Stimulated activated naive CD8-positive, alpha-beta T cell treated with anti-CD3 and anti-CD28 coated beads, Interleukin-15, Interleukin-2, amounts not matched to agents 100 ng/mL and 50 ng/mL, for 24 hours (primary cell): ENCODE measurements around the gene AKAP7.
"Not testable (repeated sequence)": the region's sequence is repeated elsewhere in the genome, so short reads cannot be mapped to it uniquely, and the experiment has no call there.

ENCODE experiments used
- H3K27ac Mint-ChIP-seq: one replicate; pipeline ENCODE4 v1.8.0; 2021; ENCODE audit warnings: mild to moderate bottlenecking, mixed read lengths
- H3K27me3 Mint-ChIP-seq: one replicate; pipeline ENCODE4 v1.8.0; 2021; ENCODE audit warnings: mixed read lengths
- H3K36me3 Mint-ChIP-seq: one replicate; pipeline ENCODE4 v1.8.0; 2021; ENCODE audit warnings: low read depth, mixed read lengths
- H3K4me1 Mint-ChIP-seq: one replicate; pipeline ENCODE4 v1.8.0; 2021; ENCODE audit warnings: low read depth, mixed read lengths
- H3K4me3 Mint-ChIP-seq: one replicate; pipeline ENCODE4 v1.8.0; 2021; ENCODE audit warnings: mild to moderate bottlenecking, mixed read lengths
- H3K9me3 Mint-ChIP-seq: one replicate; pipeline ENCODE4 v1.8.0; 2021; ENCODE audit warnings: mixed read lengths

The AKAP7 gene

DNA sequence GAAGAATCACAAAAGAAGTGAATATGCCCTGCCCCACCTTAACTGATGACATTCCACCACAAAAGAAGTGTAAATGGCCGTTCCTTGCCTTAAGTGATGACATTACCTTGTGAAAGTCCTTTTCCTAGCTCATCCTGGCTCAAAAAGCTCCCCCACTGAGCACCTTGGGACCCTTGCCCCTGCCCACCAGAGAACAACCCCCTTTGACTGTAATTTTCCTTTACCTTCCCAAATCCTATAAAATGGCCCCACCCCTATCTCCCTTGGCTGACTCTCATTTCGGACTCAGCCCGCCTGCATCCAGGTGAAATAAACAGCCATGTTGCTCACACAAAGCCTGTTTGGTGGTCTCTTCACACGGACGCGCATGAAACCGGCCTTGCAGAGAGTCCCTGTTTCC lies 165.6 kb downstream of the AKAP7 start:
- not testable (repeated sequence) for H3K27ac Mint-ChIP-seq, H3K36me3 Mint-ChIP-seq, H3K9me3 Mint-ChIP-seq

DNA sequence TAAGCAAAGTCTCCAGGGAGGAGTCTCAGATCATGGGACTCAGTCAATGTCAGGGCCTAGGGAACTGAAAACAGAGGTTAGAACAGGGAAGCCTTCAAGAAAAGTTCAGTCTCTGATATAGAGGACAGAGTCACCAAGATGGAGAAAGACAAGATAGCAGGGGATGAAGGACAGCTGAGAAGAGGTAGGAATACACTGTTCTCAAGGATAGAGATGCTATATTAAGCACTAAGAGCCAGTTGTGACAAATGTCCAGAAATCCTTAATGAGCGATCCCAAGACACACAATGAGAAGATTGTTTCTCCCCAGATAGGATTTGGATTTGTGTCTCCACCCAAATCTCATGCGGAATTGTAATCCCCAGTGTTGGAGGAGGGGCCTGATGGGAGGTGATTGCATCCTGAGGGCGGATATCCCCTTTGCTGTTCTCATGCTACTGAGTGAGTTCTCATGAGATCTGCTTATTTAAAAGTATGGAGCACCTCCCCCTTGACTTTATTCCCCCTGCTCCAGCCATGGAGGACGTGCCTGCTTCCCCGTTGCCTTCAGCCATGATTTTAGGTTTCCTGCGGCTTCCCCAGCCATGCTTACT lies 168.2 kb downstream of the AKAP7 start:
- Mint-ChIP-seq H3K27me3 (no peaks in the 10 kb centered on the region), H3K27ac (no peak overlapping the region), H3K4me3 (no peak overlapping the region), H3K4me1 (peaks cover 6% of the 10 kb centered on the region), H3K9me3 (no peaks in the 10 kb centered on the region), H3K36me3 (no peaks in the 10 kb centered on the region)

More for the DNA sequence above, 165.6 kb downstream of the AKAP7 start:
- not testable (repeated sequence) for H3K4me1 Mint-ChIP-seq, H3K27me3 Mint-ChIP-seq, H3K4me3 Mint-ChIP-seq

DNA sequence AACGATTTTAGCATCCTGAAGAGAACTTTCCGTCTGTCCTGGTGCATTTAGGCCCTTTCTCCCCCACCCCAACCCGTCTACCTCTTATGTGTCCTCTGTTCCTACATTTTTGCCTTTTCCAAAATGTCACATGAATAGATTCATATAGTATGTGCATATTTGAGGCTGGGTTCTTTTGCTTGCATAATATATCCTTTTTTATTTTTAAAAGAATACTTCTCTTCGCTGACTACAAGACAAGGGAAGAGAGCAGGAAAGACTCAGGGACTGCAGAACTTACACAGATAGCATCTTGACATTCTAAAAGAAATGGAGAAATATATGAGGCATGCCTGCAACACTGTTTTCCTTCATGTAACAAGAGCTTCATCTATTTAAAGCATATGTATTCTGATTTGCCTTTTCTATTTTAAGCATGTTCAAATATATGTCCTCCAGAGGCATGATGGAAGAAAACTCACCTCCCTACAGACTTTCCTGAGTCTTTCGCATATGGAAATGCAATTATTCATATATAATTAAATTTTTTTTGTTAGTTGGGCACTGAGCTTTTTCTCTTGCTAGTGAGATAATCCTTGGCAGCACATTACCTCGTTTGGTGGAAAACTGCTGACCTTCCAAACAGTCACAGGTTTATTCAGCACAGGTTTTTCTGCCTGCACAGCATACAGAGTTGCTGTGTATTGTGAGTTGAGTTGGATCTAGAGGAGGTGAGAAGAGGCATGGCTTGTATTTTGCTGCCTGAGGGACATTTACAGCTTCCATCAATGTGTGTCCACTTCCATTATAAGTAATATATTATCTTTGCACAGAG lies 170.0 kb downstream of the AKAP7 start:
- Mint-ChIP-seq H3K27ac (no peak overlapping the region), H3K9me3 (peaks cover 11% of the 10 kb centered on the region), H3K4me1 (peaks cover 6% of the 10 kb centered on the region), H3K27me3 (no peaks in the 10 kb centered on the region), H3K4me3 (no peak overlapping the region), H3K36me3 (peaks cover 12% of the 10 kb centered on the region)

DNA sequence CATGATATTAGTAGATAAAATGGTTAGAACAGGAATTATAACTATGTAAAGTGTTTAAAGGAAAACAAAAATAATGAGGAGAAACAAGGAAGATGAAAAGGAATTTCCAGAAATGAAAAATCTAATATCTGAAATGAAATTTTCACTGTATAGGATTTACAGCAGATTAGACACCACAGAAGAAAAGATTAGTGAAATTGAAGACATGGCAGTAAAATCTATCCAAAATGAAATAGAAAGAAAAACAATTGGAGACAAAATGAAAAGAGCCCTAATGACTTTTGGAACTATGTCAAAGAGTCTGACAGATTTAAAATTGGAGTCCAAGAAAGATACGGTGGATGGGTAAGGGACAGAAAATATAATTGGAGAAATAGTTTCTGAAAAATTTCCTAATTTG lies 174.2 kb downstream of the AKAP7 start:
- Mint-ChIP-seq H3K9me3 (peaks cover 14% of the 10 kb centered on the region), H3K4me3 (no peak overlapping the region), H3K27ac (no peak overlapping the region), H3K27me3 (no peaks in the 10 kb centered on the region), H3K4me1 (no peaks in the 10 kb centered on the region), H3K36me3 (peaks cover 22% of the 10 kb centered on the region)

DNA sequence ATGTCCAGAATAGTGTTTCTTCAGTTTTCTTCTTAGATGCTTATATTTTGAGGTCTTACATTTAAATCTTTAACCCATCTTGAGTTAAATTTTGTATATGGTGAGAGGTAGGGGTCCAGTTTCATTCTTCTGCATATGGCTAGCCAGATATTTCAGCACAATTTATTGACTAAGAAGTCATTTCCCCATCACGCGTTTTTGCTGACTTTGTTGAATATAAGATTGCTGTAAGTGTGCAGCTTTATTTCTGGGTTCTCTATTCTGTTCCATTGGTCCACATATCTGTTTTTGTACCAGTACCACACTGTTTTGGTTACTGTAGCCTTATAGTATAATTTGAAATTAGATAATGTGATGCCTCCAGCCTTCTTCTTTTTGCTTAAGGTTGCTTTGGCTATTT lies 179.6 kb downstream of the AKAP7 start:
- Mint-ChIP-seq H3K36me3 (peaks cover 33% of the 10 kb centered on the region), H3K27me3 (no peaks in the 10 kb centered on the region)

DNA sequence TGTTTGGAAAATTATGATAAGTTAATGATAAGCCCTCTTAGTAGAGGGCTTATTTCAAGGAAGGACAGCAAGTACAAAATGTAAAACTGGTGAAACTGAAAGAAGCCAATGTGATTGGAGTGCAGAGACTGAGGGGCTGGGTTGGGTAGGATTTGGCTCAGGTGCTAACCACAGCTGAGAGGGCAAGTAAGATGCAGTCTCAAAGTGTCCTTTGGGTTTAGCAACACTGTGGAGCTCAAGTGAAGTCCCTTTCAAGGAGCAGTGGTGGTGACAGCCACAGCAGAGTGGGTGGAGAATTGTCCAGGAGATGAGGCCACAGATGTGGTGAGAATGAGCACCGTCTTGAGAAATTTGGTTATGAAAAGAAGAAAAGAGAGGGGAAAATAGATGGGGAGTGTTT lies 181.4 kb downstream of the AKAP7 start:
- Mint-ChIP-seq H3K27ac (no peak overlapping the region), H3K4me3 (no peak overlapping the region), H3K4me1 (no peaks in the 10 kb centered on the region), H3K9me3 (peaks cover 16% of the 10 kb centered on the region), H3K36me3 (peaks cover 25% of the 10 kb centered on the region), H3K27me3 (no peaks in the 10 kb centered on the region)

More for the DNA sequence above, 179.6 kb downstream of the AKAP7 start:
- Mint-ChIP-seq H3K4me3 (no peak overlapping the region), H3K4me1 (no peaks in the 10 kb centered on the region), H3K27ac (no peak overlapping the region), H3K9me3 (peaks cover 23% of the 10 kb centered on the region)

DNA sequence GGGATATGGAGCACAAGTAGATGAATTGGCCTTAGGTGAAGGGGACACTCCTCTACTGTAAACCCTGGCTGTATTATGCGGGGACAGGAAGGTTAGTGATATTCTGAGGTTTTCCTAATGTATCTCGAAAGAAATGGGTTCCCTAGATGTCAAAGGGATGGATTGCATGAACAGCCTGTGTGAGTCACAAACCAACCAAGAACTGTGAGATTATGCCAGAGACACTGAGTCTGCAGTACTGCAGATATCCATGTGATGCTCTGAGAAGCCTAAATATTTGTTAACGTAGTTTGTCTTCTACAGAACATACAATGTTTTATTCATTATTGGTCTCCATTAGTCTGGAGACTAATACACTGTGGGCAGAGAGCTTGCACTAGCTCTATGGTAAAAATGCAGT lies 182.2 kb downstream of the AKAP7 start:
- H3K36me3 Mint-ChIP-seq: peaks cover 25% of the 10 kb centered on the region
- no peak overlapping the region for H3K4me3 Mint-ChIP-seq
- no peak overlapping the region for H3K27ac Mint-ChIP-seq
- peaks cover 16% of the 10 kb centered on the region for H3K9me3 Mint-ChIP-seq
- H3K4me1 Mint-ChIP-seq: no peaks in the 10 kb centered on the region
- no peaks in the 10 kb centered on the region for H3K27me3 Mint-ChIP-seq

DNA sequence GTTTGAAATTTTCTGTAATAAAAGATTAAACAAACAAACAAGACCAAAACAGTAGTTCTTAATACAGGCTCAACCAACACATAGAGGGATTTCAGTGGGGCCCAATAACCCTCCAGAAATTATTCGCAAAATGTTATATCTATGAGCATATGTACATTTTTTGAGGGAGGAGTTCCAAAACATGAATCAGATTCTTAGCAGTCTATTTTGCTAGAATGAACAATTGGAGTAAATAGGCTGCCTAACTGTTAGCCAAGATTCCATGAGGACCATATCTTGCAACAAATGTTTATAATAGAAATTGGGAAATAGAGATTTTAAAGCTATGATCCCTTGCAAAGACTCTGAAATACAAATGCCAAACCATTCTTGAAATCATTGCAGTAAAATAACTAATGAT lies 186.3 kb downstream of the AKAP7 start:
- peaks cover 5% of the 10 kb centered on the region for H3K36me3 Mint-ChIP-seq
- H3K4me3 Mint-ChIP-seq: no peak overlapping the region
- H3K27me3 Mint-ChIP-seq: no peaks in the 10 kb centered on the region
- no peaks in the 10 kb centered on the region for H3K4me1 Mint-ChIP-seq
- H3K27ac Mint-ChIP-seq: no peak overlapping the region
- H3K9me3 Mint-ChIP-seq: peaks cover 6% of the 10 kb centered on the region

DNA sequence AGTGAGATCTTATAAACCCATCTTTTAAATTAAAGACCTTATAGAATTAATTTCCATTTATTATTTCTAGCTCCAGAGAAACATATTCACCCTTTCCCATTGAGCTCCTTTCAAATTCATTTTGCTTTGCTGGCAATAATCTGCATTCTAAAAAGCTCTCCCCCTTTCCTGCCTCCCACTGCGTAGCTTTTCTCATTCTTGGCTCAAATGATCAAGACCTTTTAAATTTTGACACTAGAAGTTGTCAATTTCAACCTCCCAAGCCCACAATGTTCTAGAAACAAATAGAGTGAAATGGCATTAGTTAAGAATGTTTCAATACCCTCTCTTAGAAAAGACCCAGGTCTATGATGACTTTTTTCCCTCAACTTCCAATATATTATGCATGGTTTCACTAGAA lies 186.9 kb downstream of the AKAP7 start:
- Mint-ChIP-seq H3K4me1 (no peaks in the 10 kb centered on the region), H3K36me3 (no peaks in the 10 kb centered on the region), H3K27me3 (no peaks in the 10 kb centered on the region), H3K27ac (no peak overlapping the region), H3K4me3 (no peak overlapping the region), H3K9me3 (peaks cover 3% of the 10 kb centered on the region)

DNA sequence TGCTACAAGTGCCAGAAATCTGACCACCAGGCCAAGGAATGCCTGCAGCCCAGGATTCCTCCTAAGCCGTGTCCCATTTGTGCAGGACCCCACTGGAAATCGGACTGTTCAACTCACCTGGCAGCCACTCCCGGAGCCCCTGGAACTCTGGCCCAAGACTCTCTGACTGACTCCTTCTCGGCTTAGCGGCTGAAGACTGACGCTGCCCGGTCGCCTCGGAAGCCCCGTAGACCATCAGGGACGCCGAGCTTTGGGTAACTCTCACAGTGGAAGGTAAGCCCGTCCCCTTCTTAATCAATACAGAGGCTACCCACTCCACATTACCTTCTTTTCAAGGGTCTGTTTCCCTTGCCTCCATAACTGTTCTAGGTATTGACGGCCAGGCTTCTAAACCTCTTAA lies 190.4 kb downstream of the AKAP7 start:
- H3K27ac Mint-ChIP-seq, H3K4me1 Mint-ChIP-seq, H3K9me3 Mint-ChIP-seq: not testable (repeated sequence)

DNA sequence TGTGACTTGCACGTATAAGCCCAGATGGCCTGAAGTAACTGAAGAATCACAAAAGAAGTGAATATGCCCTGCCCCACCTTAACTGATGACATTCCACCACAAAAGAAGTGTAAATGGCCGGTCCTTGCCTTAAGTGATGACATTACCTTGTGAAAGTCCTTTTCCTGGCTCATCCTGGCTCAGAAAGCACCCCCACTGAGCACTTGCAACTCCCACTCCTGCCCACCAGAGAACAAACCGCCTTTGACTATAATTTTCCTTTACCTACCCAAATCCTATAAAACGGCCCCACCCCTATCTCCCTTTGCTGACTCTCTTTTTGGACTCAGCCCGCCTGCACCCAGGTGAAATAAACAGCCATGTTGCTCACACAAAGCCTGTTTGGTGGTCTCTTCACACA lies 193.5 kb downstream of the AKAP7 start:
- not testable (repeated sequence) for H3K9me3 Mint-ChIP-seq, H3K27me3 Mint-ChIP-seq, H3K4me1 Mint-ChIP-seq, H3K27ac Mint-ChIP-seq, H3K36me3 Mint-ChIP-seq, H3K4me3 Mint-ChIP-seq

More for the DNA sequence above, 190.4 kb downstream of the AKAP7 start:
- not testable (repeated sequence) for H3K4me3 Mint-ChIP-seq, H3K36me3 Mint-ChIP-seq, H3K27me3 Mint-ChIP-seq

DNA sequence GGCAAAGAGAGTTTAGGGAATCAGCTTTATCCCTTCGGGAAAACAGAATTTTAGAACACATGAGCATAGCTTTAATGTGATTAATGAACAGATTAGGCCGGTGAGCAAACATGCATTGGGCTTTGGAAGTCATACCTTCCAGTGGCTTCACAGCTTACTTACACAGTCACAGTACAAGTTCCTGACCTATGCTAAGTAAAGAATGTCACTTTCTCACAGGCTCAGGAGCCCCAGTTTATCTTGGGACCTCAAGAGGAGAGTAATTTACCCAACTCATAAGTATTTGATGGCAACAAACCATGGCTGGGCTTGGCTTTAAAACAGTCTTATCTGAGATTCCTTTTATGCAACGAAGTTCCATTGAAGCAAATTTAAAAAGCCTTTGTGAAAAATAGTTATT lies 195.9 kb downstream of the AKAP7 start:
- Mint-ChIP-seq H3K27me3 (no peaks in the 10 kb centered on the region), H3K27ac (no peak overlapping the region), H3K36me3 (no peaks in the 10 kb centered on the region), H3K4me3 (no peak overlapping the region), H3K4me1 (no peaks in the 10 kb centered on the region), H3K9me3 (no peaks in the 10 kb centered on the region)

DNA sequence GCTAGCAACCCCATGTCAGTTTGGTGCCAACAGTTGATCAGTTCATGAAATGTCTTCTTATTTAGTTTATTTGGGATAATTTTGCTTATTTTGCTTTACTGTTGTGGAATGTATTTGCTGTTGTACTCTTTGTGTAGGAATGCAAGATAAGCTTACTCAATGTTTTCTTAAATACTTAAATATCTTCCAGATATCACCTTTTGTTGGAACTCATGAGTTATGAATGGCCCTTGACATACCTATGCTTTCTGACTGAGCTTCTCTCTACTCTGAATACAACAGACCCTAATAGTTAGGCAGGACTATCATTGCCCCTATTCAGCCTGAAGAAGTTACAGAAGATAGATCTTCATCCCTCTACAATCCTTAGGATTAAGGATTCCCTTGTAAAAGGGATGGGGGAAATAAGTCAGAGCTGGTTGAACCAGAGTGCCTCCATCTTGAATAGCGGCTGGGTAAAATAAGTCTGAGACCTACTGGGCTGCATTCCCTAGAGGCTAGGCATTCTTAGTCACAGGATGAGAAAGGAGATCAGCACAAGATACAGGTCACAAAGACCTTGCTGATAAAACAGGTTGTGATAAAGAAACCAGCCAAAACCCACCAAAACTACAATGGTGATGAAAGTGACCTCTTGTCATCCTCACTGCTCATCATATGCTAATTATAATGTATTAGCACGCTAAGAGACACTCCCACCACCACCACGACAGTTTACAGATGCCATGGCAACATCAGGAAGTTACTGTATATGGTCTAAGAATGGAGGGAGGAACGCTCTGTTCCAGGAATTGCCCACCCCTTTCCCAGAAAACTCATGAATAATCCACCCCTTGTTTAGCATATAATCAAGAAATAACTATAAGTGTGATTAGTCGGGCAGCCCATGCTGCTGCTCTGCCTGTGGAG lies 196.9 kb downstream of the AKAP7 start:
- H3K4me1 Mint-ChIP-seq: no peaks in the 10 kb centered on the region
- H3K9me3 Mint-ChIP-seq: no peaks in the 10 kb centered on the region
- H3K27me3 Mint-ChIP-seq: no peaks in the 10 kb centered on the region
- H3K27ac Mint-ChIP-seq: no peak overlapping the region
- H3K36me3 Mint-ChIP-seq: no peaks in the 10 kb centered on the region
- H3K4me3 Mint-ChIP-seq: no peak overlapping the region
